Stimulated activated CD4-positive, alpha-beta T cell treated with anti-CD3 and anti-CD28 coated beads, Interleukin-2, amount 100 ng/mL, for 24 hours (primary cell): ENCODE measurements around the gene UBTFL1.
"Not testable (repeated sequence)": the region's sequence is repeated elsewhere in the genome, so short reads cannot be mapped to it uniquely, and the experiment has no call there.

Experiments used
- DNase-seq, 2 donors: peaks; one replicate each; pipeline ENCODE4 v3.0.0-alpha.2; 2020

UBTFL1 gene

DNA sequence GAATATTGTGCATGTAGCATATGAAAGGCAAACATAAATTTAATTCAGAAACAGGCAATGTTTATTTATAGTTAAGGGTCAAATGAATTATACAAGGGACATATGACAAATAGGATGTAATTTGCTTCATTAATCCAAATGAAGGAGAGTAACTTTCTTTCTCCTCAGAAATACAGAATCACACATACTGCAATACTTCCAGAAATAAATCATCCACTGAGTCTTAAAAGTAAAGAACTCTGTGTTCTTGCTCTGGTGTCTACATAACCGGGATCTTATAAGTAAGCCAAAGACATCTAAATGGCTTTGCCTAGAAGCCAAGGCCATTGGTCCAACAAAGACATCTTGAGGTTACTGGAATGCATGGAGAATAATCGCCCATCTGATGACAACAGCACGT, at the start of gene UBTFL1:
UBTFL1 (plus strand) TSS at position 301 of the 400 bp plus-strand sequence; CDS start at position 301, 0 bp downstream.
- not testable (repeated sequence) for DNase-seq

GRCh38 chr11:90051591-90052209, 34.0 kb upstream of the UBTFL1 start:
- peak in 1 of 2 donors; percentile 0 for DNase-seq

GRCh38 chr11:90052311-90052710, 33.4 kb upstream of the UBTFL1 start:
- peak in 1 of 2 donors; percentile 4 for DNase-seq

GRCh38 chr11:90053545-90053944, 32.2 kb upstream of the UBTFL1 start:
- DNase-seq, result not testable (repeated sequence)

DNA sequence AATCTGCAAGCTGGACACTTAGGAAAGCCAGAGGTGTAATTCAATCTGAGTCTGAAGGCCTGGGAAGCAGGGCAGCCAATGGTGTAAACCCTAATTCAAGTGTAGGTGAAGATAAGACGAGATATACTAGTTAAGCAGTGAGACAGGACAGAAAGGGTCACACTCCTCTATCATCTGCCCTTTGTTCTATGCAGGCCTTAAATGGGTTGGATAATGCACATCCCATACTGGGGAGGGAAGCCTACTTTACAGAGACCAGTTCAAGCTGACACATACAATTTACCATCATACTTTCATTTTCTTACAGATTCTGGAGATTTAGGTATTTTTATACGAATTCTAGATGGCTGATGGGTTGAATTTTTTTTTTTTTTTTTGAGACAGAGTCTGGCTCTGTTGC, 3.0 kb downstream of the UBTFL1 start:
- DNase-seq, result not testable (repeated sequence)

DNA sequence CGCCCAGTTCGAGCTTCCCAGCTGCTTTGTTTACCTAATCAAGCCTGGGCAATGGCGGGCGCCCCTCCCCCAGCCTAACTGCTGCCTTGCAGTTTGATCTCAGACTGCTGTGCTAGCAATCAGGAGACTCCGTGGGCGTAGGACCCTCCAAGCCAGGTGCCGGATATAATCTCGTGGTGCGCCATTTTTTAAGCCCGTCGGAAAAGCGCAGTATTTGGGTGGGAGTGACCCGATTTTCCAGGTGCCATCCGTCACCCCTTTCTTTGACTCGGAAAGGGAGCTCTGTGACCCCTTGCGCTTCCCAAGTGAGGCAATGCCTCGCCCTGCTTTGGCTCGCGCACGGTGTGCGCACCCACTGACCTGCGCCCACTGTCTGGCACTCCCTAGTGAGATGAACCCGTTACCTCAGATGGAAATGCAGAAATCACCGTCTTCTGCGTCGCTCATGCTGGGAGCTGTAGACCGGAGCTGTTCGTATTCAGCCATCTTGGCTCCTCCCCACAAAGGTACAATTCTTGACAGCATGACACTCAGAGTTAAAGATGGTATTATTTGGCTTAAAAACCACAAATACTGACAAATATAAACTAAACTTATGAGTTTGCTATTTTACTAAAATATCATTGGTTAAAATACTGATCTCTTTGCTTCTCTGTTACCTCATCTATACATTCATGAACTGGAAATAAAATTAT, 9.6 kb downstream of the UBTFL1 start:
- DNase-seq, result not testable (repeated sequence)

GRCh38 chr11:90098261-90098660, 12.5 kb downstream of the UBTFL1 start:
- not testable (repeated sequence) for DNase-seq

GRCh38 chr11:90100431-90100830, 14.7 kb downstream of the UBTFL1 start:
- DNase-seq, result no peak

GRCh38 chr11:90113541-90113940, 27.8 kb downstream of the UBTFL1 start:
- DNase-seq, result no peak

- DNase-seq, result no peak
Observed at GRCh38 chr11:90120191-90120590, 34.4 kb downstream of the UBTFL1 start.

DNA sequence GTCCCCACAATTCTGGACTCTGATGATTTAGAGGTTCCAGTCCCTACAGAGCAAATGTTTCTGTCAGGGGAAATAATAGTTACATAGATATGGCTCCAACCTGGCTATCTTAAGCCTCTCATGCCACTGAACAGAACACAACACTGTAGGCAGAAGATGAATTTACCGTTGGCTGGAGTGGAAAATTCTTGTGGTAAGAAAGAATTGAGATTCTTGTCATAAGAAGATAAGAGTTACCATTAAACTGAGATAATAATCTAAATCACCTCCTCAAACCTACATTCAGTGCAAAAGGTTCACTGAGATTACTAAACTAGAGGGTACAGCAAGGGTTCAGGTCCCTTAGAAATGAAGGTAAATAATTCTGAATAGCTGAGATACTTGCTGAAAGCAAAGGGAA, 38.6 kb downstream of the UBTFL1 start:
- DNase-seq, result no peak

DNA sequence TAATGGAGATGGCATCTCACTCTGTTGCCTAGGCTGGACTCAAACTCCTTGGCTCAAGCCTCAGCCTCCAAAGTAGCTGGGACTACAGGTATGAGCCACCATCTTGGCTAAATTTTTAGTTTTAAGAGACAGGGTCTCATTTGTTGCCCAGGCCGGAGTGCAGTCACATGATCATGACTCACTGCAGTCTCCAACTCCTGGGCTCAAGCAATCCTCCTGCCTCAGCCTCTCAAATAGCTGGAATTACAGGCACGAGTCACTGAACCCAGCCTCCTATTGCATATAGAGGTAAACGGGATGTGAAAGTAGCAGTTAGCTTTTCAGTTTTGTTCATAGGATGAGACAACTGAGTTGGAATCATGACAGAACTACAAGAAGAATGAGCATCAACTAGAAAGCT, 39.2 kb downstream of the UBTFL1 start:
- no peak for DNase-seq

DNA sequence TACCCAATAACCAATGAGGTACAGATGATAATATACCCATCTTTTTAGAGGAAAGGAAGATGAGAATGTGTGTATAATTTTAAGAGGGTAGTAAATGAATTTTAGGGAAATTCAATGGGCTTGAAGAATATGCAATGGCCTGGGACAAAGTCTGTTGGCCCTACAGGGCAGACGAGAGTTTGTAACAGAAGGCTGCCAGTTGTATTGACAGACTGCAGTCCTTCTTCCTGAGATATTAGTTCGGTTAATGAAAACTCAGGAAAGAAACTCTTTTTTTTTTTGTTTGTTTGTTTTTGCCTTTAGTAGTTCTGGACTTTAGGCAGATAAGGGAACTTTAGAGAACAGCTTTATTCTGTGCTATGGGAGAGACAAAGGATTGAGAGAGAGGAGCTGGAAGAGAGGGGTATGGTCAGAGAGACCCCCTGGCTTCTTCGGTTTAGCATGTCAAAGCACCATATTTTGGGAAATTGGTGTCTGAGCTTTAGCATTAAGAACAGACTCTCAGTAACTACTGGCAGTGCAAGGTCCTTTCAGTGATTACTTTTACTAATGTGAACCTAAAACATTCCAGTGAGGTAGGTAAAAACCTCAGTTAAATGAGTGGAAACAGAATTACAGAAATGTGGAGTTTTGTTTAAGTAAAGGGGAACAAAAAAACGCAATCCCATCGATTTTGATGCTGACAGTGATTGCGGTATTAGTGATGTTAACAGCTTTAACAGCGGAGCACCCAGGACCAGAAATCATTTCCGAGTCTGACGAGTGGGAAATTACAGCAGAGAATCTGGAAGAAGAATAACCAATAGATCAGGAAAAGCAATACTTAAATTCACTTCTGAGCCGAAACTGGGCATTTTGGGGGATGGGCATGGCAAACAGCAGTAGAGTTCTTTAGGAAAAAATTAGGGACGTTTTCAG, 48.1 kb downstream of the UBTFL1 start:
- no peak for DNase-seq

GRCh38 chr11:90134478-90135003, 48.8 kb downstream of the UBTFL1 start, which contains the start of gene NAALAD2:
Gene NAALAD2, plus strand, starts transcription at chr11:90134663. Its CDS starts 96 bp downstream, at chr11:90134759.
- DNase-seq, result peak in 1 of 2 donors; percentile 0

GRCh38 chr11:90135016-90135415, 49.3 kb downstream of the UBTFL1 start:
- no peak for DNase-seq
